GM21367 (cell line): Measurements from ENCODE around the gene TMEM181.
"Not testable (repeated sequence)": the region's sequence is repeated elsewhere in the genome, so short reads cannot be mapped to it uniquely, and the experiment has no call there.

Experiments used
- ATAC-seq: cut with Tn5 transposase; IDR thresholded peaks from one replicate; pipeline ENCODE4 v1.9.1; 2021; ENCODE audit not compliant: unreplicated experiment

Gene TMEM181

DNA sequence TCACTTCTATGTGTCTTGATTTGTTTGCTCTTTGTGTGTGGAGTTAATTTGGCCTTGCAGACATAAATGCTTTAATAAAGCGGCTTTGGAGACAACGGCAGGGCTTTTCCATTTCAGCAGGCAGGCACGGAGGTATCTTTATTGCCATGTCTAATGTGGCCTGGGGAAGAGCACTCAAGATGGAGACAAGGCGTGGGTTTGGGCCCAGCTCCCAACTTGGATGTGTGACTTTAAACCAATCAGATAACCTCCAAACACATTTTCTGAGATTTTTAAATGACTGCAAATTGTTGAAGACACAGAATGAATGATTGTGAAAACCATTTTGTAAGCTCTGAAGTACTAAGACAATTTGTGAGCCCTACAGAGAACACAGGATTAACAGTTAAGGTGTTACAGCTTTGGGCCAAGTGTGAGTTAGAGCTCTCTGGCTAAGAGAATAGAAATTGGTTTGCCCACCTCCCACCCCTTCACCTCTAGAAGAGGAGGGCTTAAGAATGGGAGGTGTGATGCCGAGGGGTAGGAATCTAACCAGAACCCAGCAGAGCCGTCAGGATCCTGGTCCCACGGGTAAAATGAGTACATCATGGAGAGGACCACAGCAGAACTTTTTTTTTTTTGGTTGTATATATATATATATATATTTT, 75.7 kb downstream of the TMEM181 start:
- ATAC-seq = no peak

DNA sequence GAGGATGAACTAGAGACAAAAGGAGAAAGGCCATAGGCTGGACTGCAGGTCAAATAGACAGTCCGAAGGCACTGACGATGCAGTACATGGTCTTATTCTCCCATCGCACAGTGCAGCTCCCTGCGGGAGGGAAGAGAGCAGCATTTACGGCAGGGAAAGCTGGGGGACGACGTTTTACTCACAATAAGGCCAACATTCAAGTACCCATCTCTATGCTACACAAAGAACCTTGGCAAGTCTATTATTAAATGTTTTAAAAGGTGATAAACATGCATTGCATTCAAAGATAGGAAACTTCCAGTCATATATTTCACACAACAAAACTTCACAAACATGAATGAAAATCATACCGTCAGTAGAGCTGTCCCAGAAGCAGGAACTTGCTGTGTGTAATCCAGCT, 76.9 kb downstream of the TMEM181 start:
- no peak for ATAC-seq

- no peak for ATAC-seq
Observed at GRCh38 chr6:158638324-158638854, 78.5 kb downstream of the TMEM181 start.

DNA sequence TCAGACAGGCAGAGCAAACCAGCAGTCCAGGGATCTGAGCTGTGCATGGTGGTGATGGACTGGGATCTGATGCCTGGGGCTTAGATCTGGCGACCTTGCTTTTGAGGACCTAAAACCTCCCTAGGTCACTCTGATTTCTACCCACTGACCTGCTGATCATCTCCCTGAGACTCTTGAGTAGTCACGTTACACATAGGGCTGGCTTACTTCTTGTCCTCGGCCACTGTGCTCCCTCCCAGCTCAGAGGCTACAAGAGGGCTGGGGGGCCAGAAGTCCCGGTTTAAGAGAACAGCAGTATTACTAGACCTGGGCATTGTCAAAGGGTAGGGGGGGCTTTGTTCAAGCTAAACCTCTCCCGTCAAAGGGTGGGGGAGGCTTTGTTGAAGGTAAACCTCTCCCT, 79.2 kb downstream of the TMEM181 start:
- no peak for ATAC-seq

DNA sequence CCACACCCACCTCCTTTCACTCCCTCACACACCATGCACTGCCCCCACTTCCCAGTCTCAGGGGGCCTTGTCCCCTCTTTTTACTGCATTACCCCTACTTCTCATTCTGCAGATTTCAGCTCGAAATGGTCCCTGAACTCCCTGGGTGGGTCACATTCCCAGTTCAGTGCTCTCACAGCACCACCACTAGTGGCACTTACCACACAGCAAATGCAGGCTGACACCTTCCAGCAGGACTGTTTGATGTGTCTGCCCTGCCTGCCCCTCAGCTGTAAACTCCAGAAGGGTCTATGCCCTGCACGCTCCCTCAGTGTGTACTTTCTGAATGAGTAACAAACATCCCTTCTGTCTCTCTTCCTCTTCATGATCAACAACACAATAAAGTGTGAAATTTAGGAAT, 80.6 kb downstream of the TMEM181 start:
- no peak for ATAC-seq

DNA sequence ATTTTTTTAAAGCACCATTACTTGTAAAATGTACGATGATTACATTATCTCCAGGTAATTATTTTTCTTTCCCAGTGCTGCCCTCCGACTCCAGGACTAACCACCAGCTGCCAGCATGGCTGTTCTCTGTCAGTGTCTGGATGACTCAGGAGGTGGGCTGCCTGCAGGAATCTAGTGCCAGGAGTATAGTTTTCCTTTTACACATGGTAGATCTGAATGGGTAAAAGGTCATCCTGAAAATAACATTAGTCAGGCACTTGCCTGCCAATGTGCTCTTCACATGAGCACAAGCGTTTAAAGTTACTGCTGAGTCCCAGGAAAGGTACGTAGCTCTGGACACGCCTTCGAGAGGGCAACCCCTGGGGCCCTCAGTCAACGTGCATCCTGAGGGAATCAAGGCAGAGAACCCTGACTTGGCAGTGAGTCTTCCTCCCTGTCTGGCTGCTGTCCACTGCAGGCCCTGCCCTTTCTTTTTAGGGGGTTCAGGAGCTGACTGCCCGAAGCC, 82.3 kb downstream of the TMEM181 start:
- no peak for ATAC-seq

- peak; percentile 2 for ATAC-seq
Observed at GRCh38 chr6:158643836-158644230, 83.9 kb downstream of the TMEM181 start.

- ATAC-seq = peak; percentile 44
Observed at GRCh38 chr6:158644231-158645063, 84.6 kb downstream of the TMEM181 start, which contains the start of gene DYNLT1. DYNLT1 (minus strand) TSS chr6:158644743; CDS start chr6:158644708, 35 bp downstream.

GRCh38 chr6:158645064-158646022, 85.5 kb downstream of the TMEM181 start:
- ATAC-seq = peak; percentile 26

DNA sequence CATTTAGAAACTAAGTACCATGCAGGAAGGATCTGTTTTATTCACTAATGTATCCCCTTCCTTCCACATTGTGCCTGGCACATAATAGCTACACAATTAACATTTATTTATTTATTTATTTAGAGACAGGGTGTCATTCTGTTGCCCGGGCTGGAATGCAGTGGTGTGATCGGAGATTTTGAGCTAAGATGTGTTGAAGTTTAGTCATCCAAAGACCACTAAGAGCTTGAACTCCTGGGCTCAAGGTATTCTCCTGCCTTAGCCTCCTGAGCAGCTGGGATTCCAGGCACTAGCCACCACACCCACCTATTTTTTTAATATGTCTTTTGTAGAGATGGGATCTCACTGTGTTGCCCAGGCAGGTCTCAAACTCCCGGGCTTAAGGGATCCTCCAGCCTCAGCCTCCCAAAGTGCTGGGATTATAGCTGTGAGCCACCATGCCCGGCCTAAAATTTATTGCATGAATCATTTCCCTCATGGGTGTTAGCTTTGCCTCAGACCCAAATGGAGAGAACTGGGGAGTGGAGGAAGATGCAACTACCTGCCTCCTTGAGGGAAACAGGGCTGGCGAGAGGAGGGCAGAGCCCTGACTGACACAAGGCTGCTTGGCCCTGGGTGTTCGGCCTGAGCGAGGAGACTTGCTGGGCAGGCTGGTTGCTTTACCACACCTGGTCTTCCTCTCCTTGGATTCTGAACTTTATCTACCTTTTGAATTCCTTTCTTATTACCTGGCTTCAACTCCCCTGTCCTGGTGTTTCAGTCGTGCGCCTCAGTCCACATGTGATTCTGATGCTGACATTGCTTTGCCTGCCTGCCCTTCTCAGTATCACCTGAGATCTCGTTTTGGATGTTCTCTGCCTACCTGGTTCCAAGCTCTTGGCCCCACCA, 86.4 kb downstream of the TMEM181 start:
- ATAC-seq = no peak

GRCh38 chr6:158647501-158647900, 87.6 kb downstream of the TMEM181 start:
- no peak for ATAC-seq

GRCh38 chr6:158648682-158649131, 88.8 kb downstream of the TMEM181 start:
- ATAC-seq = peak; percentile 20

GRCh38 chr6:158649289-158650143, 89.6 kb downstream of the TMEM181 start, which contains the start of gene SYTL3:
SYTL3 (plus strand) TSS chr6:158650054; CDS start chr6:158663269, 13,215 bp downstream.
- peak; percentile 49 for ATAC-seq

DNA sequence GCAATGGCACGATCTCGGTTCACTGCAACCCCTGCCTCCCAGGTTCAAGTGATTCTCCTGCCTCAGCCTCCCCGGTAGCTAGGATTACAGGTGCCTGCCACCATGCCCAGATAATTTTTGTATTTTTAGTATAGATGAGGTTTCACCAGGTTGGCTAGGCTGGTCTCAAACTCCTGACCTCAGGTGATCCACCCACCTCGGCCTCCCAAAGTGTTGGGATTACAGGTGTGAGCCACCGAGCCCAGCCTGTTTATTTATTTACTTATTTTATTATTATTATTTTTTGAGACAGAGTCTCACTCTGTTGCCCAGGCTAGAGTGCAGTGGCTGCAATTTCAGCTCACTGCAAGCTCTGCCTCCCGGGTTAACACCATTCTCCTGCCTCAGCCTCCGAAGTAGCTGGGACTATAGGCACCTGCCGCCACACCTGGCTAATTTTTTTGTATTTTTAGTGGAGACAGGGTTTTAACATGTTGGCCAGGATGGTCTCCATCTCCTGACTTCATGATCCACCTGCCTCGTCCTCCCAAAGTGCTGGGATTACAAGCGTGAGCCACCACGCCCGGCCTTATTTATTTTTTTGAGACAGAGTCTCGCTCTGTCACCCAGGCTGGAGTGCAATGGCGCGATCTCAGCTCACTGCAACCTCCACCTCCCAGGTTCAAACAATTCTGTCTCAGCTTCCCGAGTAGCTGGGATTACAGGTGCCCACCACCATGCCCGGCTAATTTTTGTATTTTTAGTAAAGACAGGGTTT, 92.3 kb downstream of the TMEM181 start:
- not testable (repeated sequence) for ATAC-seq

GRCh38 chr6:158653577-158654354, 93.9 kb downstream of the TMEM181 start:
- peak; percentile 45 for ATAC-seq

DNA sequence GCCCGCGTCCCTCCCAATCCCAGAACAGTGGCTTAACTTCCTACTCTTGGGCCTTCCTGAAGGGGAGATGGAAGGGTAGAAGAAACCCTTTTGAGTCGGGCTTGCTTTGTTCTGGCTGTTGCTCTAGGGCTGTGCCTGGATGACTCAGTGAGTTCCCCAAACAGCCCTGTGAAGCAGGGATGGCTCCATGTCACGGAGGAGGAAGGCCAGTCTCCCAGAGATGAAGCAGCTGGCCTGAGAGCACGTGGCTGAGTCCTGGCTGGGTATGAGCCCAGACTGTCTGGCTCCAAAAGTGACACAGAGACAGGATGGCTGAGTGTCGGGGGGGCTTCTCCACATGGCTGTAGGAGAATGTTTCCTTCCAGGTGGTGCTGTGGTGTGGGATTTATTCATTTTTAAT, 94.6 kb downstream of the TMEM181 start:
- ATAC-seq = no peak

DNA sequence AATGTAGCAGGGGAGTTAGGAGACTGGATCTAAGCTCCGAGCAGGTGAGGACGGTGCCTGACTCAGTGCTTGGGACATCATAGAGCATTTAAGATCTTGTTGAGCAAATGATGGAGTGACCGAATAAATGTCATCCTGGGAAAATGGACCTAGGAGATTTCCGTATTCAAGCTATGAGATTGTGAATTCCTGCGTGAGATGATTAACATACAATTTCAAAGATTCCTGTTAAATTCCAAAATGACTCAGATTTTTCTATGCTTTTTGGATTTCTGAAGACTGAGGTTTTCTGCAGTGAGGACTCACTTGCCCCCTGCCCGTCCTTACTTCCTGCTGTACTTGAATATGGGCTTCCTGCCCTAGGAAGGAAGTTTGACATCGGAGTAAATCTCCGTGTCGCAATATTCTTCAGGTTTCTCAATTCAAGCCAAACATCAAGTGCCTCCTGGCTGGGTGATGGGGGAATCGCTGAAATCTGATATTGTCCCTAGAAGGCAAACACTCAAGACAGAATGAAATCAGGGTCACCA, 95.1 kb downstream of the TMEM181 start:
- ATAC-seq = no peak
